NT2/D1 (cell line): ENCODE results near the gene HSF5.
A peak's percentile ranks its signal among the peaks of the same experiment; 100 is the strongest.

Source experiments
- DNase-seq: peaks from one replicate; pipeline ENCODE4 v3.0.0-alpha.2; 2011; ENCODE audit warnings: low read depth, low spot score
- H3K27me3 ChIP-seq: 2 replicates; pipeline ENCODE4 v1.6.0; 2011; ENCODE audit warnings: mild to moderate bottlenecking; ENCODE audit not compliant: insufficient read length, insufficient read depth
- H3K36me3 ChIP-seq: 2 replicates; pipeline ENCODE4 v1.6.1; 2011; ENCODE audit warnings: mild to moderate bottlenecking, low read length, mixed read lengths; ENCODE audit not compliant: insufficient read depth, insufficient read length
- H3K4me1 ChIP-seq: 2 replicates; pipeline ENCODE4 v1.5.1; 2011; ENCODE audit not compliant: insufficient read depth, insufficient read length
- H3K4me3 ChIP-seq: 2 replicates; pipeline ENCODE4 v1.5.1; 2011; ENCODE audit warnings: low read depth; ENCODE audit not compliant: insufficient read length
- H3K9ac ChIP-seq: 2 replicates; pipeline ENCODE4 v1.6.0; 2011; ENCODE audit warnings: low read depth; ENCODE audit not compliant: insufficient read length
- H3K9me3 ChIP-seq: 2 replicates; pipeline ENCODE4 v1.5.1; 2011; ENCODE audit warnings: mild to moderate bottlenecking, low read length; ENCODE audit not compliant: insufficient read depth
- SUZ12 ChIP-seq: IDR thresholded peaks from 2 replicates; pipeline ENCODE4 v1.6.1; 2011; ENCODE audit not compliant: insufficient read length, insufficient read depth; ENCODE audit errors: extremely low read depth
- YY1 ChIP-seq: IDR thresholded peaks from 2 replicates; pipeline ENCODE4 v1.6.1; 2011; ENCODE audit not compliant: insufficient read length, insufficient read depth
- ZNF274 ChIP-seq: IDR thresholded peaks from 2 replicates; pipeline ENCODE4 v1.6.1; 2011; ENCODE audit warnings: mild to moderate bottlenecking, low read depth, low read length

The HSF5 gene

DNA sequence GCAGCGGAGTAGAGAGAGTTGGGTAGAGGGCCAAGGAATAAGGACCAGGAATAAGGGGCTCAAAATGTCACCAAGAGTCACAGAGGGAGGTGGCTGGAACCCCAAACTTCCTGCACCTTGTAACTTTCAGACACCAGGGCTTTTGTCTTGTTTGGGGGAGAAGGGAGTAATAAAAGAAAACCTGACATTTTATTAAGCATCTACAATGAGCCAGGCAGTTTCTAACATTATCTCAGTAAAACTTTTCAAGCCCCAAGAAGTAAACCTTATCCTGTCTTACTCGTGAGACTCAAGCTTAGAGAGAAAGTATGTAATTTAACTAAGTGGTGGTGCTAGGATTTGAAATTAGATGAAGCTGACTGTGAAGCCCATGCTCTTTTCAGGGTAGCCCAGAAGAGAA is 27.1 kb upstream of the HSF5 start:
- Histone ChIP-seq H3K4me3 (no peak overlapping the region), H3K4me1 (peaks cover 13% of the 10 kb centered on the region), H3K27me3 (no peaks in the 10 kb centered on the region), H3K9ac (peak overlapping the region; percentile 27), H3K36me3 (peaks cover 26% of the 10 kb centered on the region), H3K9me3 (no peaks in the 10 kb centered on the region)
- DNase-seq: no peak
- TF ChIP-seq SUZ12: no peak
- no peak for TF ChIP-seq YY1
- TF ChIP-seq ZNF274: no peak

DNA sequence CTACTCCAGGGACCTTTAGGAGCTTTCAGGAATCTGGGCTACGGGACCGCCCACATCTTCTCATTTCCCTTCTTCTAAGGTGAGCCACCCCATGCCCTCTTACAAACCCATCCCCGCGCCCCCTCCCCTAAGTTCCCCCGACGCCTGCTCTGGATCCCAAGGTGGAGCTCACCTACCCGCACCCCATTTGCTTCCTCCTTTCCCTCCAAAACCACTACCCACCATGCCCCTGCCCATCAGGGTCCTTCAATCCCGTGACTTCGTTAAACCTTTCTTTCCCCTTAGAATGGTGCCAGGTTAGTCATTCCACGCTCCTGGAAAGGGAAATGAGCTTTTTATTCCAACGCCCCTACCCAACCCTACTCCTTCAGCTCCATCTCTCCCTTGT is 26.6 kb upstream of the HSF5 start:
- H3K4me1 ChIP-seq: peaks cover 13% of the 10 kb centered on the region
- peak overlapping the region; percentile 16 for H3K9ac ChIP-seq
- peak overlapping the region; percentile 23 for H3K4me3 ChIP-seq
- no peaks in the 10 kb centered on the region for H3K9me3 ChIP-seq
- no peak for TF ChIP-seq SUZ12
- TF ChIP-seq ZNF274: no peak
- TF ChIP-seq YY1: no peak
- no peak for DNase-seq
- peaks cover 31% of the 10 kb centered on the region for H3K36me3 ChIP-seq
- H3K27me3 ChIP-seq: no peaks in the 10 kb centered on the region

DNA sequence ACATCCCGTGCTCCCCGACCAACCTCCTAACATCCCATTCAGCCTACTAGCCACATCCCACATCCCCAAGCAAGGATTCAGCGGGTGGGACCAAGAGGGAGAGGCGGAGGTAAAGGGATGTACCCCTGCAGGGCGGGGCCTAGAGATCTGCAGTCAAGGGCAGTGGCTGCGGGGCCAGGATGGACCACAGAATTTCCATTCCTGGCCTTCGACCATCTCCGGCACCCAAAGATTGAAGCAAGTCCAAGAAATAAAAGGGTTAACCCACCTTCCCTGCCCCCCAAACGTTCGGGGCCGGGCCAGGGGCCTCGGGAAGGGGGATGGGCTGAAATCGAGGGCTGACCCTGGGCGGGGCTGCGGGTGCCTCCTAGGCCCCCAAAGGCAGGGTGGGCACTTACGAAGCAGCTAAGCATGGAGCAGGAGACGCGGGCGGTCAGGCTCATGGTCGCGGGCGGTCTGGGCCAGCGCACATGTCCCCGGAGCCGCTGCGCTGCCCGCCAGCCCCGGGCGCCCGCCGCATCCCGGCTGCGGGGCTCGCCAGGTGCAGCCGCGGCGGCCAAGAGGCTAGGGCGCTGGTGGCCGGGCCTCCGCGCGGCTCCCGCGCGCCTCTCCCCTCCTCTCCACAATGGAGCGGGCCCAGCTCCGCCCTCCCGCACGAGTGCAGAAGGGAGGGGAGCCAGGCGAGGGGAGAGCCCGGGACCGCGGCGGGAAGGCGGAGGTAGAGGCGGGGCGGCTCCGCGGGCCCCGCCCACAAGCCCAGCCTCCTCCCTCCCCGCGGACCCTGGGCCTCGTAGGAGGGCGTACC is 26.0 kb upstream of the HSF5 start, which contains the start of gene MTMR4:
MTMR4 (minus strand) TSS at position 674 of the 805 bp plus-strand sequence; CDS start at position 443, 231 bp downstream.
- peak within 1 kb of the TSS; percentile 54 for H3K4me3 ChIP-seq
- H3K27me3 ChIP-seq: no peaks in the 10 kb centered on the region
- H3K9ac ChIP-seq: peak within 1 kb of the TSS; percentile 90
- no peaks in the 10 kb centered on the region for H3K9me3 ChIP-seq
- DNase-seq: peak; percentile 69
- no peak for TF ChIP-seq SUZ12
- no peak for TF ChIP-seq YY1
- no peak for TF ChIP-seq ZNF274
- H3K4me1 ChIP-seq: peaks cover 13% of the 10 kb centered on the region
- peaks cover 37% of the 10 kb centered on the region for H3K36me3 ChIP-seq

DNA sequence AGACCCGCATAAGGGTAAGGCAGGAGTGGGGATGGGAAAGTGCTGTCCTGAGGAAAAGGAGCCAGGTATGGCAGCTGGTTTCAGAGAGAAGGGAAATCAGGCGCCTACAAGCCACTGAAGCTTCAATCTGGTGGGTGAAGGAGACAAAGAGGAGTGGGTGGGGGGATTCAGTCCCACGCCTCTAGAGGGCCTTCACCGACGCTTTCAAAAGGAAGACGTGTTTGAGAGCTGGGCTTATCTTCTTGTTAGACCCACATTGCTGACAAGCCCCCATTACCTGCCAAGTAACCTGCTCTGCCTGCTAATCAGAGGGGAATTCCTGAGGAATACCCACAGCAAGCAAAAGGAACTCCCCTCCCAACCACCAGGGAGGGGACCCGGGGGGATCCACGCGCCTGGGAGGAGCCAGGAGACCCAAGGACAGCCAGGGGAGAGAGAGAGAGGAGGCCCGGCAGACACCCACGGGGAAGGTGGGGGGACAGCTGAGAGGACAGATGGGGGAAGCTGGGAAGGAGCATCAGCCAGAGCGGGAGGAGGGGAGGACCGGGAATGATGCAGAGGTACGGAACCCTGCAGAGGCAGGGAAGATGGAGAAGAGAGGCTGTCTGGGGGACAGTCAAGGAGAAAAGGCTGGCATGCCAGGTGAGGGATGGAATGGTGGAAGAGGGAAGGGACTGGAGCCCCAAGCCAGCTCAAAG is 25.2 kb upstream of the HSF5 start:
- Histone ChIP-seq H3K9me3 (no peaks in the 10 kb centered on the region), H3K4me3 (peak overlapping the region; percentile 54), H3K9ac (peak overlapping the region; percentile 90), H3K4me1 (peaks cover 13% of the 10 kb centered on the region), H3K36me3 (peaks cover 44% of the 10 kb centered on the region), H3K27me3 (no peaks in the 10 kb centered on the region)
- TF ChIP-seq ZNF274: no peak
- TF ChIP-seq SUZ12: no peak
- TF ChIP-seq YY1: no peak
- DNase-seq: no peak

DNA sequence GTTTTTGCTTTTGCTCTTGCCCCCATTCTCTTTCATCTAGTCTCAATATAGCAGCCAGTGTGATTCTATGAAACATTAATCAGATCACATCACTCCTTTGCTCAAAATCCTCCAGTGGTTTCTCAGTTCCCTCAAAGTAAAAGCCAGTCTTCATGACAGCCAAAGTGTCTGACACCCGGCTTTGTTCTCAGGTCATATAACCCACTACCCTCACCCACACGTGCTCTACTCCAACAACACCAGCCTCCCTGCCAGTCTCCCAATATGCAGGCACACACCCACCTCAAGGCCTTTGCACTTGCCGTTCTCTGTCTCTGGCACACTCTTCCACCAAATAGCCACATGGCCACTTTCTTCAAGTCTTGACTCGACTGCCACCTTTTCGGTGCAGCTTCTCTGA is 21.9 kb upstream of the HSF5 start:
- no peaks in the 10 kb centered on the region for H3K27me3 ChIP-seq
- no peak overlapping the region for H3K9ac ChIP-seq
- no peak overlapping the region for H3K4me3 ChIP-seq
- TF ChIP-seq ZNF274 (no peak), YY1 (no peak), SUZ12 (no peak)
- H3K9me3 ChIP-seq: no peaks in the 10 kb centered on the region
- H3K4me1 ChIP-seq: peaks cover 5% of the 10 kb centered on the region
- no peak for DNase-seq
- H3K36me3 ChIP-seq: peaks cover 74% of the 10 kb centered on the region

DNA sequence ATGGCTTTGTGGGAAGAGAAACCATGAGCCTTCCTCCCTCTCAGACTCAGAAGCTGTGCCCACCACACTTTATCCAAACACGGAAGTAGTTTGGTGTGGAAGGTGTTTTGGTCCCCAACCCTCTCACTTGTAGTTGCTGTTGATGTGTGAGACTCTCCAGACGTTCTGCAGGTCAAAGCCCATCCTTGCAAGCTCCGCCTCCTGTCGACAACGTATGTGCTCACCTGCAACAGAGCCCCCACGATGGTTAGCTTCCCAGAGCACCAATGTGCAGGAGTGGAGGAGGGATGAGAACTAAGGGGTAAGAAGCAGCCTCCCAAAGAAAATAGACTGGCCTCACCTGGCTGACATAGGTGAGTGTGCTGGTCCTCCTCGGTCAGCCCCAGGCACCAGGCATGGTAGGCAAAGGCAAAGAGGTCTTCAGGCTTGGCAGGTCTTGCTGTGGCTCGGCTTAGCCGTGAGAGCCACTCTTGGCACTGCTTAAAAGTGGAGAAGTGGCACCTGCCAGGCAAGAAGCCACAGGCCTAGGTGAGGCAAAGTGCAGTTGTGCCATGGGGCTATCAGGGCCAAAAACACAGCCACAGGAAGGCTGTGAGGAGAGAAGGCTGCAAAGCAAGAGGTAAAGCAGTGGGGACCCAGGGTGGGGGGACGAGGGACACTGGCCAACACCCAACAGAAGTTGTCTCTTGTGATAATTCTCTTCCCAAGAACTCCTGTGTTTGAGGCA is 20.3 kb upstream of the HSF5 start:
- H3K4me1 ChIP-seq: peaks cover 5% of the 10 kb centered on the region
- H3K9me3 ChIP-seq: no peaks in the 10 kb centered on the region
- no peak overlapping the region for H3K4me3 ChIP-seq
- H3K36me3 ChIP-seq: peaks cover 90% of the 10 kb centered on the region
- TF ChIP-seq ZNF274: no peak
- no peak for TF ChIP-seq YY1
- no peak for TF ChIP-seq SUZ12
- no peaks in the 10 kb centered on the region for H3K27me3 ChIP-seq
- no peak overlapping the region for H3K9ac ChIP-seq
- DNase-seq: no peak

DNA sequence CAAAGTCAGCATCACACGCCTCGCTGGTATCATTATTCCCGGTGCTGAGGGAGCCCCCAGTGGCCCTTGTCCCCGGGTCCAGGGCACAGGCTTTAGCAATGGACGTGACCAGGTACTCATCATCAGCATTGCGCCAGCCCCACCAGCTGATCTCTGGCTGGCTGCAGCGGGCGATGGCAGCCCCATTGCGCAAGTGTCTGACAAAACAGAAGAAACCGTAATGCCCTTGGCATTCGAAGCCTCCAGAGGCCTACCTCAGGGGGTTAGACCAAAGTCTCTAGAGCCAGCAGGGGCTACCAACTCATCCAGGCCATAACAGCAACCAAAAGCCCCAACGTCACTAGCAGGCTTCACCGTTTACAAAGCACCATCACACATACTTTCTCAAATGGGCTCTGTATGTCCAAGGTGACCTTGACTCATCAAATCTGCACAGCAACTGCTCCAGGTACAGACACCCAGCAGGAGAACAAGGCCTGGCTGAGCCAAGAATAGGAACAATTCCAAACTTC is 19.0 kb upstream of the HSF5 start:
- Histone ChIP-seq H3K4me1 (no peaks in the 10 kb centered on the region), H3K4me3 (no peak overlapping the region), H3K27me3 (no peaks in the 10 kb centered on the region), H3K9me3 (no peaks in the 10 kb centered on the region), H3K9ac (no peak overlapping the region), H3K36me3 (peaks cover 85% of the 10 kb centered on the region)
- TF ChIP-seq ZNF274: no peak
- no peak for TF ChIP-seq YY1
- no peak for TF ChIP-seq SUZ12
- no peak for DNase-seq
